Inflammatory macrophage treated with lipopolysaccharide for 4 hours (primary cell): ENCODE measurements around the gene GTF2H4.
"Not testable (repeated sequence)": the region's sequence is repeated elsewhere in the genome, so short reads cannot be mapped to it uniquely, and the experiment has no call there.

Experiments
- DNase-seq: peaks from one replicate; pipeline ENCODE4 v3.0.0-alpha.2; 2020

Gene GTF2H4

DNA sequence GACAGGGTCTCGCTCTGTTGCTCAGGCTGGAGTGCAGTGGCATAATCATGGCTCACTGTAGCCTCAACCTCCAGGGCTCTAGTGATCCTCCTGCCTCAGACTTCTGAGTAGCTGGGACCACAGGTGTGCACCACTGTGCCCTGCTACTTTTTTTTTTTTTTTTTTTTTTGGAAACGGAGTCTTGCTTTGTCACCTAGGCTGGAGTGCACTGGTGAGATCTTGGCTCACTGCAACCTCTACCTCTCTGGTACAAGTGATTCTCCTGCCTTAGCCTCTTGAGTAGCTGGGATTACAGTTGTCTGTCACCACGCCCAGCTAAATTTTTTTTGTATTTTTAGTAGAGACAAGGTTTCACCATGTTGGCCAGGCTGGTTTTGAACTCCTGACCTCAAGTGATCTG is 19.1 kb downstream of the GTF2H4 start:
- DNase-seq = not testable (repeated sequence)

GRCh38 chr6:30928677-30929076 is 20.7 kb downstream of the GTF2H4 start:
- DNase-seq = no peak

DNA sequence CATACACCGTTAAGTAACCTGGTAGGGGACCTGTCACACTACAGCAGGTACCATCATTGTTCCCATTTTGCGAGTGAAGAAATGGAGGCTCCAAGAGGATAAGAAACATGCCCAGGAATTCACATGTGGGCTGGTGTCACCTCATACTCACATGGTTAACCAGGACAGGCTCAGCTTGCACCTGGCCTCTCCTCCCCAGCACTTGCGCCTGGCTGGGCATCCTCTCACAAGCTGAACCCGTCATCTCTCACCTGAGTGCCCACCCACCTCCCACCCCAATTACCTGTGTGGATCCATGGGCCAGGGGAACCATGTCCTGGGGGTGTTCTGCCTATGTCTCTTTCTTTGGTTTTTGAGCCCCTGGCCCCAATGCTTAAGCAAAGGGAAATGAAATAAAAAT is 22.5 kb downstream of the GTF2H4 start:
- DNase-seq = no peak

DNA sequence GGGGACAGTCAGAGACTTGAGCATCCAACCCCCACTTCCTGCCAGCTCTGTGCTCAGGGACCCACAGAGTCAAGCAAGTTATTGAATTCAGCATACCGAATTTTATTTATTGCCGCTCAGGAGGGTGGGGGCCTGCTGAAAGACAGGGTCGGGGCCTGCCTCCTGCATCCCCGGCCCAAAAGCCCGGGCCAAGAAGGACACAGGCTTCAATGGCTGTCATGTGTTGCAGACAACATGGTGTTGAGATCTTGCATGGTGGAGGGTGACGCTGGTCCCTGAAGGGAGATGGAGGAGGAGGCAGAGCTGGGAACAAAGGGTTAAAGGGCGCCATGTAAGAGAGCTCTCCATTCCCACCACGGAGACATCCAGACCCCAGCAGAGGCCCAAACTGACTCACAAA is 23.3 kb downstream of the GTF2H4 start:
- DNase-seq = no peak

GRCh38 chr6:30931969-30932645 is 24.1 kb downstream of the GTF2H4 start, which contains the start of gene SFTA2:
Gene SFTA2, minus strand, starts transcription at chr6:30932170. Its CDS starts 74 bp downstream, at chr6:30932096.
- DNase-seq = no peak

- DNase-seq = no peak
Measured at GRCh38 chr6:30932665-30933365, 24.8 kb downstream of the GTF2H4 start.

DNA sequence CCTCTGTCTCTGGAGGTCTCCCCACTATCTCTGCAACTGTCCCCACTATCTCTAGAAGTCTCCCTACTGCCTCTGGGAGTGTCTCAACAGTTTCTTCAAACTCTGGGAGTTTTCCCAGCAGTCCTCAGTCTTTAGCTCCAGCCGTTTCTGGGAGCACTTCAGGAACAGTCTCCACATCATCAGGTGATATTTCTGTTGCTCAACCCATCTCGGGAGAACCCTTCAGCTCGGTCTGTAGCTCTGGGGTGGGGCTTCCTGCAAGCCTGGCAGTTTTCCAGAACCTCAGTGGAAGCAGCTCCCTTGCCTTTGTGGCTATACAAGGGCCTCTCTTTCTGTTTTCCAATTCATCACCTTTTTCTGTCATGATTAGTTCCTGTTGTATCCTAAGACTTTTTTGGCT is 27.0 kb downstream of the GTF2H4 start:
- DNase-seq = no peak

GRCh38 chr6:30937265-30937664 is 29.3 kb downstream of the GTF2H4 start:
- no peak for DNase-seq

- peak; percentile 3 for DNase-seq
Measured at GRCh38 chr6:30938730-30939129, 30.7 kb downstream of the GTF2H4 start.

DNA sequence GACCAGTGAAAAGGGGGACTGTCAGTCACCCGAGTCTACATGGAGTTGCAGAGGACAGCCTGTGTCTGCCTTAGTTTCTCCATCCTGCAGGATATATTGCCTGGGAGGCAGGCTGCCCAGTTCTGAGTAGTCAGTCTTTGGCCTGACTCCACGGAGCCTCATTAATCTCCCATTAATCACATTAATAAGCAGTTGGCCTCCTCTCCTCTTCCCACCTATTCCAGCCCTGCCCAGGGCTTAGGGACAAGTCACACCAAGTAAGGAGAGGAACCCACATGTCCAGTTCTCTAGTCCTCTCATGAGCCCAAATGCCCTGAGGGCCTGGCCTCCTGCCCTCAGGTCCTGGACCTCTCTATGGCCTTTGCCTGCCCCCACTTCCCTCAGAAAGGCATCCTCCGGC is 31.5 kb downstream of the GTF2H4 start:
- no peak for DNase-seq

GRCh38 chr6:30940361-30940986 is 32.5 kb downstream of the GTF2H4 start, which contains the start of gene MUCL3:
Gene MUCL3, plus strand, starts transcription at chr6:30940973. Its CDS starts 27 bp downstream, at chr6:30941000.
- no peak for DNase-seq

DNA sequence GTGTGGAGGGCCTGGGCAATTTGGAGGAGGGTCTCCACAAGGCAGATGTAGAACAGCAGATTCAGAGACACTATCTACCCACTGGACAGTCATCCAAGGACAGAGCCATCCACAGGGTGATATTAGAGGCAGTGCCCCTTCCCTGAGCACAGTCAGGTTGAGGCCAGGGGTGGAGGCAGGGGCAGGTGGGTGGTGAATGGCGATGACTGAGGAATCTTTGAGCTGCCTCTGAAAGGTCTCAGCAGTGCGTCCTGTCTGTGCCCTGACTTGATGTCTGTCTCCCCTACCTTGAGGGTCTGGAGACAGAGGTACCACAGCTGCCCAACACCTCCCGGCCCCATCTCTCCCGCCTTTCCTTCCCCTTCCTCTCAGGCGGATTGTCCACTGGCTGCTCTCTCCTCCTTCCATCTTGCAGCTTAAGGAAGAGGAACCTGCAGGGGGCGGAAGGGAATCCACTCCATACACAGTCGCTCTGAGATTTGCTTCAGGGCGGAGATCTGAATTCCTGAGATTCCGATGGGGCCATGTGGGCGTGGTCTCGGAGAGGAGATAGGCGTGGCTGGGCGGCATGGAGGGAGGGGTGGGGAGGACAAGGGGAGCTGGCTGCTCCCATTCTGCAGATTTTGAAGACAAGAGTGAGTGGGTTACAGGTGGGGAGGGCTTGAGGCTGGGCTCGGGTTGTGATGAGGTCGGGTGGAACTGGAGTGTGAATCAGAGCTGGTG is 34.5 kb downstream of the GTF2H4 start:
- DNase-seq = peak; percentile 45

GRCh38 chr6:30944051-30944450 is 36.0 kb downstream of the GTF2H4 start:
- no peak for DNase-seq

- no peak for DNase-seq
Measured at GRCh38 chr6:30945281-30945680, 37.3 kb downstream of the GTF2H4 start.

DNA sequence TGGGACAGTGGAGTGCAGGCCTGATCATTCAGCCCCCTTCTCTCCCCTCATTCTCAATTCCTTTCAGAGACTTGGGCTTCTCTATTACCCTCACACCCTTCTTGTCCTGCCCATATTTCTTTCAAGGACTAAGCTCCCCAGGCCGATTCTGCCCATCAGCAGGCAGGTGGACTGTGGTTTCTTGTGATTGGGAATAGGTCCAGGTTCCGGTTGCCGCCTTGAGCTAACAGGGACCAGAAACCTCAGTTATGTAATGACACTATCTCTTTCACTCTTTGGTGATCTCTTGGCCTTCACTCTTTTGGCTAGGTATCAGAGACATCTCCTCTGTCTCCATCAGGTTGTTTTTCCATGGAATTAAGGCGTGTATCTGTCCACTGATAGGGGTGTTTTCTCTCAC is 39.2 kb downstream of the GTF2H4 start:
- no peak for DNase-seq

GRCh38 chr6:30948811-30949210 is 40.8 kb downstream of the GTF2H4 start:
- DNase-seq = no peak

- no peak for DNase-seq
Measured at GRCh38 chr6:30951907-30952469, 44.0 kb downstream of the GTF2H4 start.

DNA sequence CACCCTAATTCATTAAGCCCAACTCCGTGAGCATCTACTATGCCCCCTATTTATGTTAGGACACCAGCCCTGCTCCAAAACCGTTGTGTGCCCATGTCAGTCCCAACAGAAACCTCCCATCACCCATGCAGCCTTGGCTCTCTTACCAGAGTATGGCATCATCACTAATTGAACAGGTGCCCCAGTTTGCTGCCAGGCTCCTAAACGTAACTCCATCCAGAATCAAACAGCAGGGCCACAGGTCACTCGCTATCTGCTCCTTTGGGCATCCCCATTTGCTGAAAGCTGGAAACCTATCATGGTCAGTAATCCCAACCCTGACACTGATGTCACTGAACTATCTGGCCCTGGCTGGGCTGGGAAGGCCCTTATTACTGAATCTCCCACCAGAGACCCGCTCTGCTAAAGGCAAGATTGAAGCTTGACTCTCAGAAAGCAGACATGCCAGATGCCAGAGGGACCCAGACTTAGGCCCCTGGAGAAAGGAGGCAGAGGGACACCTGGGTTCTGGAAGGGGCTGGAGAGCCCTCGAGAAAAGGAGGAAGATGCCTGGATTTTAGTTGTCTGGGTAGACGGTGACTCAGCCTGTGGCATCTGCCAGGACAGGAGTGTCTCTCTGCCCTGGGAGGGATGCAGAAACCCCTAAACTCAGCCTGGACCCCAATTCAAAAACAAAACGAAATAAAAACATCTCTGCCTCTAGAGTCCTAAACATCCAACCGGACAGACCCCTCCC is 46.8 kb downstream of the GTF2H4 start:
- no peak for DNase-seq

- peak; percentile 53 for DNase-seq
Measured at GRCh38 chr6:30955367-30956042, 47.5 kb downstream of the GTF2H4 start.

- no peak for DNase-seq
Measured at GRCh38 chr6:30957716-30958115, 49.7 kb downstream of the GTF2H4 start.

DNA sequence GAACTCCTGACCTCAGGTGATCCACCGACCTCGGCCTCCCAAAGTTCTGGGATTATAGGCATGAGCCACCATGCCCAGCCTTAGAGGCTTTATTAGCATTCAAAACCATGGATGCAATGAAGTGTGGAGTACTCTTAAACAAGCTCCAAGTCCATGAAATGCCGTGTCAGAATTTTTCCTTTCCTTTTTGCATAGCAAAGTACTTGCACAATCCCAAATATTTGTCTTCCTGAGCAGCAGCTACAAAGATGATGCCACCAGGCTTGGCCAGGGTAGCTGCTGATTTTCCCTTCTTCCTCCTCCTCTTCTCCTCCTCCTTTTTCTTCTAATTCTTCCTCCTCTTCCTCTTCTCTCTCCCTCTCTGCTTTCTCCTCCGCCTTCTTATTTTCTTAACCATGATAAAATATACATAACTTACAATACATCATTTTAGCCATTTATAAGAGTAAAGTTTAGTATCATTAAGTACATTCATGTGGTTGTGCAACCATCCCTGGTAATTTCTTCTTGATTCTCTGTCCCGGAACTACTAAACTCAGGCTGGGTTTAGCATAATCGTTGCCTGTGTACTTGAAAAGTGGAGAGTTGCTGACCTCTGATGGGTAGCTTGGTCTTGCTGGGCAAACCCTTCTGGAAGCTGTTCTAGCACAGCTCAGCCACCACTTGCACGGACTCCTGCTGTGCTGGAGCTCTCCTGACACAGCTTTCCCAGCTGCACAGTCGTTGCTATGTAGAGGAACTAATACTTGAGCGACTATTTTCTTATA is 53.1 kb downstream of the GTF2H4 start:
- peak; percentile 45 for DNase-seq
